GM12878 (cell line): ENCODE results near the gene ERVFRD-1. TPM values are rescaled to one million over a fixed set of nuclear protein-coding genes. Genes with fewer than 3 reads are reported as not detected.

ENCODE experiments used
- ATAC-seq: fragments of 200-7000 bp; cut with Tn5 transposase; 3 replicates; pipeline ENCODE4 v1.9.1; 2020; ENCODE audit warnings: mild to moderate bottlenecking, moderate library complexity
- BruUV-seq: library from RNA; stranded (reverse); fragments of 400-500 nt; replicated peaks from 2 replicates; lab custom pipeline; 2021; lab: Mats Ljungman, UMichigan
- CTCF ChIA-PET: fragments of 300-600 bp; sonication (Branson Sonifier 250); formaldehyde crosslinking; extraction: SDS; loops from one replicate; lab custom pipeline; 2021; ENCODE audit warnings: inconsistent platforms; lab: Yijun Ruan, JAX
- POLR2A ChIA-PET: fragments of 350-600 bp; formaldehyde crosslinking; extraction: SDS; loops from one replicate; lab custom pipeline; 2021; ENCODE audit warnings: inconsistent platforms; lab: Charles Lee
- RAD21 ChIA-PET: fragments of 300-600 bp; sonication (Branson Sonifier 250); formaldehyde crosslinking; loops from one replicate; lab custom pipeline; 2023; ENCODE audit warnings: antibody characterized with exemption; ENCODE audit not compliant: unreplicated experiment; lab: Charles Lee
- SMC1A ChIA-PET: fragments of 300-600 bp; sonication (Branson Sonifier 250); formaldehyde crosslinking; loops from one replicate; lab custom pipeline; 2023; ENCODE audit not compliant: unreplicated experiment, uncharacterized antibody; lab: Charles Lee
- DNase-seq: peaks from one replicate; pipeline ENCODE4 v3.0.0-alpha.2; 2011; ENCODE audit warnings: low read depth, low spot score
- FAIRE-seq: peaks from 3 replicates; lab custom pipeline; 2011; peaks lifted over from hg19 to GRCh38; lab: Jason Lieb, UNC
- H2AFZ ChIP-seq: 2 replicates; pipeline ENCODE4 v1.6.0; 2011; ENCODE audit warnings: low read depth, low read length, control low read depth; ENCODE audit not compliant: control insufficient read depth
- H3K27ac ChIP-seq: 2 replicates; pipeline ENCODE4 v1.5.1; 2011; ENCODE audit warnings: control low read depth; ENCODE audit not compliant: control insufficient read depth, insufficient read depth
- H3K27me3 ChIP-seq, 2 experiments: replicated peaks in 1 of 2; 2 replicates each; pipeline versions ENCODE4 v1.6.0 to v1.6.1; 2011; ENCODE audit warnings: low read length in 1 of 2; ENCODE audit not compliant: control insufficient read depth in 2 of 2, insufficient read depth in 2 of 2
- H3K36me3 ChIP-seq, 2 experiments: 2 replicates each; pipeline ENCODE4 v1.5.1; 2011; ENCODE audit warnings: low read length in 1 of 2; ENCODE audit not compliant: control insufficient read depth in 2 of 2, insufficient read depth in 2 of 2
- H3K4me1 ChIP-seq: 2 replicates; pipeline ENCODE4 v1.6.1; 2011; ENCODE audit warnings: mild to moderate bottlenecking, low read length, moderate library complexity, mixed read lengths; ENCODE audit not compliant: control insufficient read depth, insufficient read depth
- H3K4me2 ChIP-seq: 2 replicates; pipeline ENCODE4 v1.6.0; 2011; ENCODE audit warnings: control low read depth; ENCODE audit not compliant: control insufficient read depth, insufficient read depth
- H3K4me3 ChIP-seq: fragments of 200-600 bp; sonication (generic); 2 replicates; pipeline ENCODE4 v1.5.1; 2016
- H3K79me2 ChIP-seq: 2 replicates; pipeline ENCODE4 v1.6.0; 2011; ENCODE audit warnings: low read length; ENCODE audit not compliant: control insufficient read depth, insufficient read depth
- H3K9ac ChIP-seq: 2 replicates; pipeline ENCODE4 v1.8.0; 2011; ENCODE audit warnings: low read length, control low read depth, mixed read lengths; ENCODE audit not compliant: control insufficient read depth, insufficient read depth
- H3K9me3 ChIP-seq: replicated peaks from 3 replicates; pipeline ENCODE4 v1.5.1; 2011; ENCODE audit warnings: mild to moderate bottlenecking, low read length; ENCODE audit not compliant: control insufficient read depth, insufficient read depth
- H4K20me1 ChIP-seq: 2 replicates; pipeline ENCODE4 v1.6.0; 2011; ENCODE audit not compliant: control insufficient read depth, insufficient read depth
- BRCA1 ChIP-seq: IDR thresholded peaks from 2 replicates; pipeline ENCODE4 v1.6.1; 2011; ENCODE audit warnings: low read depth, low read length, improper control_type of control experiment
- EED ChIP-seq: sonication (generic); IDR thresholded peaks from 2 replicates; pipeline ENCODE4 v1.6.1; 2016; ENCODE audit warnings: antibody characterized with exemption, low read depth
- EP300 ChIP-seq, 2 experiments: fragments of 150-350 bp in 1 of 2; IDR thresholded peaks; 2 replicates each; pipeline ENCODE4 v1.6.1; 2011 to 2012; ENCODE audit warnings: low read depth in 2 of 2, low read length in 2 of 2, borderline replicate concordance in 1 of 2, improper control_type of control experiment in 1 of 2, inconsistent platforms in 1 of 2; ENCODE audit not compliant: control insufficient read depth in 1 of 2
- GABPA ChIP-seq: IDR thresholded peaks from 2 replicates; pipeline ENCODE4 v1.6.1; 2014; ENCODE audit warnings: antibody characterized with exemption, low read depth, mild to moderate bottlenecking, inconsistent platforms
- IKZF1 ChIP-seq: fragments of 450-650 bp; conservative IDR thresholded peaks from 2 replicates; pipeline ENCODE4 v1.6.1; 2017; ENCODE audit warnings: antibody characterized with exemption, mild to moderate bottlenecking
- IKZF2 ChIP-seq, 2 experiments: fragments of 450-650 bp; IDR thresholded peaks; 2 replicates each; pipeline ENCODE4 v1.6.1; 2017; ENCODE audit warnings: mild to moderate bottlenecking in 2 of 2, moderate library complexity in 2 of 2
- MAX ChIP-seq: IDR thresholded peaks from 2 replicates; pipeline ENCODE4 v1.6.1; 2012; ENCODE audit warnings: low read depth, low read length, improper control_type of control experiment
- RAD21 ChIP-seq: IDR thresholded peaks from 2 replicates; pipeline ENCODE4 v1.6.1; 2011; ENCODE audit warnings: mild to moderate bottlenecking, low read depth, low read length, moderate library complexity; ENCODE audit not compliant: insufficient read depth
- RBBP5 ChIP-seq: fragments of 200-600 bp; sonication (generic); conservative IDR thresholded peaks from 2 replicates; pipeline ENCODE4 v1.6.1; 2016
- RELA ChIP-seq: fragments of 450-650 bp; IDR thresholded peaks from 2 replicates; pipeline ENCODE4 v1.8.0; 2014; ENCODE audit warnings: borderline replicate concordance; ENCODE audit not compliant: partially characterized antibody
- RUNX3 ChIP-seq: IDR thresholded peaks from 2 replicates; pipeline ENCODE4 v1.6.1; 2012; ENCODE audit warnings: low read length, inconsistent platforms
- ZNF217 ChIP-seq: fragments of 450-650 bp; IDR thresholded peaks from 2 replicates; pipeline ENCODE4 v1.6.1; 2017; ENCODE audit warnings: antibody characterized with exemption, mild to moderate bottlenecking
- WGBS: methylation state at CpG from one replicate; pipeline ENCODE4 v1.1.6; 2016; ENCODE audit warnings: low lambda C conversion rate; ENCODE audit not compliant: insufficient replicate concordance, insufficient coverage; ENCODE audit errors: missing lambda C conversion rate; 5-methylcytosine and 5-hydroxymethylcytosine counted together
- in situ Hi-C: fragments of 300-500 bp; cut with MboI; formaldehyde crosslinking; loops from 9 replicates; pipeline ENCODE4 v1.14.3; 2018; ENCODE audit warnings: mixed read lengths
- intact Hi-C: fragments of 100-400 bp; cut with micrococcal nuclease; formaldehyde crosslinking; loops from one replicate; pipeline ENCODE4 v1.14.2; 2022; ENCODE audit not compliant: unreplicated experiment
- polyA plus RNA-seq, 11 experiments: library from polyadenylated mRNA; depleted of rRNA in 4 of 11; unstranded in 6 of 11; stranded (reverse) in 5 of 11; fragments of >200 nt; fragmentation: Nextera tagmentation in 4 of 11; fragmentation: Illumina TruSeq in 1 of 11; extraction: Ambion mirVana in 4 of 11; extraction: Trizol in 1 of 11; gene quantifications; 1 replicate in 1 of 11; 2 replicates in 10 of 11; pipeline versions ENCODE4 v1.2.1 to v1.2.3, GENCODE V29; 2011 to 2016; ENCODE audit warnings: inconsistent platforms in 2 of 11, missing spikeins in 2 of 11, low read depth in 1 of 11
- total RNA-seq, 4 experiments: library from RNA; depleted of rRNA in 3 of 4; stranded (reverse); fragments of >200 nt in 3 of 4; fragmentation: Illumina TruSeq in 1 of 4; extraction: Trizol in 1 of 4; gene quantifications; 2 replicates each; pipeline versions ENCODE4 v1.2.1 to v1.2.3, GENCODE V29; 2013 to 2021

Gene ERVFRD-1
- total and polyA plus RNA-seq, 10 of the 15 experiments (the other 5 are each of a cell fraction or from before 2014, with no cell fraction given), result 0.03 to 0.11 (median 0.07) TPM; not detected in 7

GRCh38 chr6:11151488-11151887, 40.0 kb upstream of the ERVFRD-1 start:
- SMC1A ChIA-PET, result interaction anchor here (0.8 to 14.1 kb wide), 9 partner anchors 12 to 424 kb away, joined by 3 to 208 read pairs (median 3); no protein-coding TSS in a partner anchor
- intact Hi-C loops, result no loop called here
- H3K4me2 ChIP-seq, result no peak overlapping the region
- H3K4me3 ChIP-seq, result no peak overlapping the region
- DNase-seq (no peak), ATAC-seq (peak; percentile 75), FAIRE-seq (no peak)
- in situ Hi-C loops, result no loop called here
- no peaks in the 10 kb centered on the region for H3K36me3 ChIP-seq
- 50% methylated on average over 1 of the region's 1 CpG for WGBS
- no peaks in the 10 kb centered on the region for H4K20me1 ChIP-seq
- no peaks in the 10 kb centered on the region for H3K9me3 ChIP-seq
- TF ChIP-seq BRCA1 (no peak), RBBP5 (no peak), IKZF2 (IDR thresholded peaks at IDR 0.05) (peak in 1 of 2 experiments; percentile 49; a peak in 1 of 4 replicates), MAX (no peak), RELA (no peak), GABPA (no peak), RAD21 (no peak), ZNF217 (no peak), RUNX3 (peak; percentile 40; the same call in 1 of the 2 replicates), EED (peak; percentile 43; the same call in 1 of the 2 replicates), IKZF1 (peak; percentile 42; the same call in 1 of the 2 replicates), EP300 (IDR thresholded peaks at IDR 0.05; ENCODE audit: borderline replicate concordance in 1 of 2, control insufficient read depth in 1 of 2, low read depth in 2 of 2, low read length in 2 of 2) (no peak)
- POLR2A ChIA-PET, result interaction anchor here (1.5 kb wide), 1 partner anchor 424 kb away, joined by 3 read pairs; no protein-coding TSS in a partner anchor
- RAD21 ChIA-PET, result interaction anchor here (0.9 to 2.3 kb wide), 4 partner anchors 123 to 344 kb away, joined by 3 to 25 read pairs (median 4); no protein-coding TSS in a partner anchor
- no peak overlapping the region for H3K27ac ChIP-seq
- BruUV-seq, result no TSS peak
- no peaks in the 10 kb centered on the region for H3K79me2 ChIP-seq
- no peaks in the 10 kb centered on the region for H3K27me3 ChIP-seq
- H3K9ac ChIP-seq, result no peak overlapping the region
- H3K4me1 ChIP-seq, result no peaks in the 10 kb centered on the region
- no peak overlapping the region for H2AFZ ChIP-seq
- CTCF ChIA-PET, result interaction anchor here (1.4 to 7.0 kb wide), 5 partner anchors 7 to 424 kb away, joined by 4 to 59 read pairs (median 11); no protein-coding TSS in a partner anchor
